ENCODE measurements around the gene EXTL2. TPM values are rescaled to one million over a fixed set of nuclear protein-coding genes. Genes with fewer than 3 reads are reported as not detected.
A peak's percentile ranks its signal among the peaks of the same experiment; 100 is the strongest.
"Not testable (repeated sequence)": the region's sequence is repeated elsewhere in the genome, so short reads cannot be mapped to it uniquely, and the experiment has no call there.

EXTL2 gene
- total and polyA plus RNA-seq, 11 donors = 5.4 to 9.6 (median 8.3) TPM

DNA sequence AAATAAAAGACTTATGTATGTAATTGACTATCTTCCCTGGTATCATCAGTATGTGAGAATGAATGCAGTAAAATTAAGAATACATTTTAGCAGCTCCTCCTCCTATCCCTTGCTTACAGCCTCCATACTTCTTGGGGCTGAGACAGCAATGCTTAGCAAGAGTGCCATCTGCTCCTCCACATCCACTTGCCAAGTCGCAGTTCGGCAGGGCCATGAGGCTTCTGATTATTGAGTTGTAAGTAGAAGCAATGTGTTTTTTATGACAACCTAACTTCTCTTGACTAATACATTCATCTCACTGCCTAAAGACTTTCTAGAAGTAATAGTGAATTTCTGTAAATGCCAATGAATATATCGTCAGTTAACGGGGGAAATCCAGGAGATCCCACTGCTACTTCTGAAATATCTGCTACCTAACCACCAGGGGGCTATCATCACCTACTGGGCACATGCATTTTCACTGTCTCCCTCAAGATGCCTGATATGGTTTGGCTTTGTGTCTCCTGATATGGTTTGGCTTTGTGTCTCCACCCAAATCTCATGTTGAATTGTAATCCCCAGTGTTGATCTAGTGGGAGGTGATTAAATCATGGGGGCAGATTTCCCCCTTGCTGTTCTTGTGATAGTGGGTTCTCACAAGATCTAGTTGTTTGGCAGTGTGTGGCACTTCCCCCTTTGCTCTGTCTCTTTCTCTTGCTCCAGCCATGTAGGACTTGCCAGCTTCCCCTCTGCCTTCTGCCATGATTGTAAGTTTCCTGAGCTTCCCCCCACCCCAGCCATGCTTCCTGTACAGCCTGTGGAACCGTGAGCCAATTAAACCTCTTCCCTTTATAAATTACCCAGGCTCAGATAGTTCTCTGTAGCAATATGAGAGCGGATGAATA lies 59.6 kb downstream of the EXTL2 start:
- TF ChIP-seq POLR2A (IDR thresholded peaks at IDR 0.05) = no peak
- peak in 11 of 12 donors; percentile 10 to 47 (median 21) for TF ChIP-seq CTCF (IDR thresholded peaks at IDR 0.05)
- H3K27ac ChIP-seq = peak overlapping the region in 2 of 12 donors; percentile 51 to 61

GRCh38 chr1:100832694-100833428 lies 61.8 kb downstream of the EXTL2 start:
- H3K36me3 ChIP-seq = no peaks in the 10 kb centered on the region
- no peak overlapping the region for H3K27ac ChIP-seq
- H3K27me3 ChIP-seq = no peaks in the 10 kb centered on the region
- ATAC-seq (no peak), DNase-seq (no peak)
- H3K9me3 ChIP-seq = peaks cover 0 to 17% (median 0%) of the 10 kb centered on the region in 12 donors
- peaks cover 0 to 20% (median 0%) of the 10 kb centered on the region in 12 donors for H3K4me1 ChIP-seq
- no peak overlapping the region for H3K4me3 ChIP-seq
- intact Hi-C loops (cut with DNase I) = no loop called here
- TF ChIP-seq CTCF (IDR thresholded peaks at IDR 0.05) = no peak
- no peak for TF ChIP-seq POLR2A (IDR thresholded peaks at IDR 0.05)
- 88 to 90% (median 88%) methylated on average over 6 of the region's 6 CpGs for WGBS, 4 donors

More for the DNA sequence above, 59.6 kb downstream of the EXTL2 start:
- DNase-seq (no peak), ATAC-seq (no peak)
- 84 to 86% (median 84%) methylated on average over 6 of the region's 6 CpGs for WGBS, 4 donors
- Histone ChIP-seq H3K36me3 (no peaks in the 10 kb centered on the region), H3K27me3 (no peaks in the 10 kb centered on the region), H3K9me3 (peaks cover 0 to 3% (median 0%) of the 10 kb centered on the region in 12 donors), H3K4me1 (peaks cover 0 to 20% (median 0%) of the 10 kb centered on the region in 12 donors), H3K4me3 (no peak overlapping the region)
- intact Hi-C loops (cut with DNase I) = loop anchor here in 2 of 10 donors (2.0 kb wide), 1 partner anchor 32 kb away; no protein-coding TSS in a partner anchor

GRCh38 chr1:100825666-100826065 lies 69.0 kb downstream of the EXTL2 start:
- DNase-seq; H3K4me1 ChIP-seq; H3K36me3 ChIP-seq; H3K27me3 ChIP-seq; ATAC-seq; H3K4me3 ChIP-seq; intact Hi-C loops (cut with DNase I); H3K27ac ChIP-seq: not testable (repeated sequence)
- peaks cover 0 to 42% (median 4%) of the 10 kb centered on the region in 12 donors for H3K9me3 ChIP-seq
- 91 to 93% (median 91%) methylated on average over 2 of the region's 2 CpGs for WGBS, 4 donors

Other genes with a start within 250 kb of the EXTL2 start
- gene VCAM1, start 175.1 kb downstream of the EXTL2 start, total RNA-seq = 10 to 100 TPM in 2 of 9 donors, 1 to 10 TPM in 7; 1.3 to 40.7 (median 3.9) TPM
- gene VCAM1, start 175.1 kb downstream of the EXTL2 start, polyA plus RNA-seq = 1 to 10 TPM; 1.9 to 4.2 TPM
- 10 to 100 TPM in 2 of 9 donors, 1 to 10 TPM in 7; 3.9 to 19.4 (median 5.5) TPM for gene SLC30A7, start 1.2 kb upstream of the EXTL2 start, total RNA-seq
- 1 to 10 TPM; 1.6 to 1.8 TPM for gene SLC30A7, start 1.2 kb upstream of the EXTL2 start, polyA plus RNA-seq
- 10 to 100 TPM; 14.8 to 36.2 (median 26.5) TPM for gene DPH5, start 130.9 kb upstream of the EXTL2 start, total RNA-seq
- gene DPH5, start 130.9 kb upstream of the EXTL2 start, polyA plus RNA-seq = 10 to 100 TPM; 28.3 to 38.1 TPM